ENCODE data around the gene HHATL. TPM values are rescaled to one million over a fixed set of nuclear protein-coding genes. Genes with fewer than 3 reads are reported as not detected.

Gene HHATL
- total and polyA plus RNA-seq, 5 donors: 480 to 768 (median 586) TPM

GRCh38 chr3:42668793-42669217 is 33.8 kb downstream of the HHATL start:
- H3K4me1 ChIP-seq (ENCODE audit: control insufficient read depth, insufficient read depth, low read length): peaks cover 5% of the 10 kb centered on the region
- DNase-seq: peak in 1 of 3 donors; percentile 14
- no peaks in the 10 kb centered on the region for H3K9me3 ChIP-seq (ENCODE audit: control insufficient read depth, low read length)
- H3K27ac ChIP-seq (ENCODE audit: low read length): no peak overlapping the region
- H3K4me3 ChIP-seq (ENCODE audit: low read length): no peak overlapping the region
- intact Hi-C loops (cut with DNase I): no loop called here
- no peaks in the 10 kb centered on the region for H3K27me3 ChIP-seq (ENCODE audit: control insufficient read depth, insufficient read depth)
- ATAC-seq: no peak
- WGBS: 62% methylated on average over 4 of the region's 4 CpGs

- Histone ChIP-seq H3K9me3 (ENCODE audit: control insufficient read depth, low read length) (no peaks in the 10 kb centered on the region), H3K27me3 (ENCODE audit: control insufficient read depth, insufficient read depth) (no peaks in the 10 kb centered on the region), H3K4me3 (ENCODE audit: low read length) (no peak overlapping the region), H3K27ac (ENCODE audit: low read length) (no peak overlapping the region), H3K4me1 (ENCODE audit: control insufficient read depth, insufficient read depth, low read length) (peaks cover 5% of the 10 kb centered on the region)
- peak in 1 of 3 donors; percentile 7 for DNase-seq
- WGBS: 90% methylated on average over 2 of the region's 2 CpGs
- no peak for ATAC-seq
- intact Hi-C loops (cut with DNase I): no loop called here
Measured at GRCh38 chr3:42668413-42668760, 34.2 kb downstream of the HHATL start.

DNA sequence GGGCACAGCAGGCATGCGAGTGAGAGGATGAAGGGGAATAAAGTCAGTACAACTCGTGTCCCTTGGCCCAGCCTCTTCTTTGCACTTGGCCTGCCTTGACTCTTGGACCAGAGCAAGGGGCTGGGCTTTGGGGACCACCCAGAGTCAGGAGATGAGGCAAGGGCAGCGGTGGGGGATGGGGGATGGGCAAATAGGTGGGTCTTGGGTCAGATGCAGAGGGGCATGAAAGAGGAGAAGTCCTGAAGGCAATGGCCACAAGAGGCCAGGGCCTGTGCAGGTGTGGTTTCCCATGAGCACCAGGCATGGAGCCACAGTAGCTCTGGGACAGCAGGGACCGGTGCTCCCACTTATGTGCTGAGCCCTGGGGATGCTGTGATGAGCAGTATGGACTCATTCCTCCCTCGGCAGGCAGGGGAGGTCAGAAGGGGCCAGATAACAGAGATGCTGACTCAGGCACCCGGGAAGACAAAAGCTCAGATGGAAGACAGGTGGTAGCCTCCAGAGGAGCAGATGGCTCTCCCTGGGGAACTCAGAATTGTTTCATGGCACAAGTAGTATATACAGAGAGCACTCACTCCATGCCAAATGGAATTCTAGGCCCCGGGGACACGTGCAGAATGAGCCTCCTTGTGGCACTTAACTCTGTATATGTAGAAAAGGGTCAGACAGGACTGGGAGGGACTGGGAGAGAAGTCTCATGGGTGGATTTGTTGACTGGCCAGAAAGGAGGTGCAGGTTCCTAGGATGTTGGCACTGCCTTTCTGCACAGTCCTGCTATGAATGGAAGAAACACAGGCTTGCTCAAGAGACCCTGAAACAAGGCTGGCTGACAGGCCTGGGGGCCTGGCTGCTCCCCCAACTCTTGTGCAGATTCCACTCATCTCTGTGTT is 34.8 kb downstream of the HHATL start:
- intact Hi-C loops (cut with DNase I): no loop called here
- WGBS: 36% methylated on average over 8 of the region's 8 CpGs
- no peak overlapping the region for H3K4me3 ChIP-seq (ENCODE audit: low read length)
- peak; percentile 3 to 4 for ATAC-seq
- peak overlapping the region; percentile 5 for H3K27ac ChIP-seq (ENCODE audit: low read length)
- DNase-seq: peak; percentile 22 to 62 (median 48)
- peaks cover 5% of the 10 kb centered on the region for H3K4me1 ChIP-seq (ENCODE audit: control insufficient read depth, insufficient read depth, low read length)
- H3K9me3 ChIP-seq (ENCODE audit: control insufficient read depth, low read length): no peaks in the 10 kb centered on the region
- H3K27me3 ChIP-seq (ENCODE audit: control insufficient read depth, insufficient read depth): no peaks in the 10 kb centered on the region

DNA sequence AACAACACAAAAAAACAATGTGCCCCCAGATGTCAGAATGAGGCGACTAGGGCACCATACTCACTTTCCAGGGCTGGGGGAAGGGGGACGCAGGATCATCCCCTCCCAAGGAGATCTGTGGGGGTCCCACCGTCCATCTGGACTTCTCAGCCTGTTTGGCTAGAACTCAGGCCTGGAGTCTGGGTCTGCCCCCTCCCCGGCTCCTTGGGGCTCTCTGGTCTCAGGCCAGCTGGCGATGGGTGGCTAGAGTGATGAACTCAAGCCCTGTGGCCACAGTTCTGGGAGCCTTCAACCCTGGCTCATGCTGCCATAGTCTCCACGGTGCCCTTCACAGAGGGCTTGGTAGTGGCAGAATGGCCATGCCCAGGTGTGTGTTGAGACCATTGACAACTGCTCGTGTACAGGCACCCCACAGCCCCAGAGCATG is 35.5 kb downstream of the HHATL start:
- peaks cover 5% of the 10 kb centered on the region for H3K4me1 ChIP-seq (ENCODE audit: control insufficient read depth, insufficient read depth, low read length)
- ATAC-seq (peak; percentile 4 to 10), DNase-seq (peak; percentile 37 to 70 (median 61))
- intact Hi-C loops (cut with DNase I): no loop called here
- no peak overlapping the region for H3K4me3 ChIP-seq (ENCODE audit: low read length)
- peak overlapping the region; percentile 84 for H3K27ac ChIP-seq (ENCODE audit: low read length)
- no peaks in the 10 kb centered on the region for H3K9me3 ChIP-seq (ENCODE audit: control insufficient read depth, low read length)
- H3K27me3 ChIP-seq (ENCODE audit: control insufficient read depth, insufficient read depth): no peaks in the 10 kb centered on the region
- WGBS: 48% methylated on average over 7 of the region's 7 CpGs

DNA sequence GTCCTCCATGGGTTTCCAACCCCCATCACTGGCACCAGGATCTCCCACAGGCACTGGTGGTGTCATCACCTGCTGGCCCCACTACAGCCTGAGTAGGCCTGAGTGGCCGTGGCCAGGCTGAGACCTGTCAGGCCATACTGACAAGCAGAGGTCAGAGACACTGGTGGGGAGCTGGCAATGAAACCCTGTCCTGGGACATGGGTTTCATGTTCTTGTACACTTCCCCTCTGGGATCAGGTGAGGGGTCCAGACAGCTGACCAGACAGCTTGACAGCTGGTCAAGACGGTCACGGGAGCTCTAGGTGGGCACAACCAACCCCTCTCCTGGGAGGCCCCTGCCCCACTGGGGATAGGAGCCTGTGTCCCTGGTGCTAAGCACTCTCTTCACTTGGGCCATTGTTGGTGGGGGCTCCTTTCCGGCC is 36.0 kb downstream of the HHATL start:
- Histone ChIP-seq H3K27ac (ENCODE audit: low read length) (peak overlapping the region; percentile 84), H3K4me3 (ENCODE audit: low read length) (no peak overlapping the region), H3K9me3 (ENCODE audit: control insufficient read depth, low read length) (no peaks in the 10 kb centered on the region), H3K4me1 (ENCODE audit: control insufficient read depth, insufficient read depth, low read length) (peaks cover 5% of the 10 kb centered on the region), H3K27me3 (ENCODE audit: control insufficient read depth, insufficient read depth) (no peaks in the 10 kb centered on the region)
- 52% methylated on average over 4 of the region's 4 CpGs for WGBS
- DNase-seq (peak; percentile 36 to 65 (median 57)), ATAC-seq (peak; percentile 25 to 26)
- intact Hi-C loops (cut with DNase I): no loop called here

GRCh38 chr3:42666022-42666421 is 36.6 kb downstream of the HHATL start:
- no peaks in the 10 kb centered on the region for H3K9me3 ChIP-seq (ENCODE audit: control insufficient read depth, low read length)
- H3K4me3 ChIP-seq (ENCODE audit: low read length): no peak overlapping the region
- DNase-seq: peak in 1 of 3 donors; percentile 30
- 56% methylated on average over 8 of the region's 8 CpGs for WGBS
- H3K27ac ChIP-seq (ENCODE audit: low read length): peak overlapping the region; percentile 84
- H3K4me1 ChIP-seq (ENCODE audit: control insufficient read depth, insufficient read depth, low read length): peaks cover 5% of the 10 kb centered on the region
- no peaks in the 10 kb centered on the region for H3K27me3 ChIP-seq (ENCODE audit: control insufficient read depth, insufficient read depth)
- no peak for ATAC-seq
- intact Hi-C loops (cut with DNase I): no loop called here

DNA sequence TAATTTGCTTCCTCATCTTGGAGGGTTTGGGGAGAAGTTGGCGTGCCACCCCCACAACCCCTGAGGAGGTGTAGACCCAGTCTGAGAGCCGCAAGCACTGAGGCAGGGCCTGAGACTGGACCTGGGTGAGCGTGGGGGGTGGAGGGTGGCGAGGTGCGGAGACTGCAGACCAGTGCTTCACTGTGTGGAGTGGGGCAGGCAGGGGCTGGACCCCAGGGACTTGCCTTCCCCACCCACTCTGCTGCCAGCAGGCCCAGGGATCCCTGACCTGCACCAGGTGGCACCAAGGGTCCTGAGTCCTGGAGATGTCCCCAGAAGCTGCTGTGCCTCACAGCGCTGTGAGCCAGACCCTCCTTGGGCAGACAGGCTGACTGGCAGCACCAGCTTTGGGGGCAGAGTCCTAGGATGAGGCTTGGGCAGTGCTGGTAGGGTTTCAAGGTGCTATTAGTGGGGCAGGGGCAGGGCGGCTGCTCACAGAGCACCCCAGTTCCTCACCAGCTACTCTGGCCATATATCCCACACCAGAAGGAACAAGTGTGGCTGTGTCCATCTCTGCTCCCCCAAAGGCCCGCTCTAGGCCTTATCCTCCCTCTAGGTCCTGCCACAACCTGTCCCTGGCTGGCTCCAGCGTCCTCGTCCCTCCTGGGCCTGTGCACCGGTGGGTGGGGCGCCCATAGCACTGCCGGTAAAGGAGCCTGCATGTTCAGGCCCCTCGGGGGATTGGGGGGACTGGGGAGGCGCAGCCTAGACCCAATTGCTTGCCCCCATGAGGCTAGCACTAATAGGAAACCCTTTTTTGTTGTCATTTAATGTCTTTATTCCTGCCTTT is 37.3 kb downstream of the HHATL start:
- H3K27ac ChIP-seq (ENCODE audit: low read length): peak overlapping the region; percentile 19
- DNase-seq: peak in 1 of 3 donors; percentile 62

DNA sequence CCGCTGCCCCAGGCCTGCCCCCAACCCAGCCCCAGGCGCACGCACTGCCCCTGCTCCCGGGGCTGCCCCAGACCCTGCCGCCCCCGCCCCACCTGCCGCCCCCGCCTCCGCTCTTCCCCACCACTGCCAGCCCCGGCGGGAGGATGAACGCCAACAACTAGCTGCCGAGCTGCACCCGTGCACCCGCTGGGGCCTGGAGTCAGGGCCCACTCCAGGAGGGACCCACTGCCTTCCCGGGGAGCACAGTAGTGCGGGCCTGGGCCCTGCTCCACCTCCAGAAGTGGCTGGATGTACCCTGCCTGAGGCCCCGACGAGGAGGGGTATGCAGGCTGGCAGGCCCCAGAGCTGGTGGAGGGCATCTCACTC is 38.2 kb downstream of the HHATL start:
- H3K27ac ChIP-seq (ENCODE audit: low read length): no peak overlapping the region
- H3K4me3 ChIP-seq (ENCODE audit: low read length): no peak overlapping the region
- ATAC-seq (no peak), DNase-seq (no peak)
- intact Hi-C loops (cut with DNase I): loop anchor here in 1 of 4 donors (5.0 kb wide), 1 partner anchor 83 kb away; no protein-coding TSS in a partner anchor
- no peaks in the 10 kb centered on the region for H3K9me3 ChIP-seq (ENCODE audit: control insufficient read depth, low read length)
- H3K4me1 ChIP-seq (ENCODE audit: control insufficient read depth, insufficient read depth, low read length): peaks cover 5% of the 10 kb centered on the region
- 84% methylated on average over 19 of the region's 19 CpGs for WGBS
- no peaks in the 10 kb centered on the region for H3K27me3 ChIP-seq (ENCODE audit: control insufficient read depth, insufficient read depth)

More for the DNA sequence above, 37.3 kb downstream of the HHATL start:
- intact Hi-C loops (cut with DNase I): no loop called here
- Histone ChIP-seq H3K27me3 (ENCODE audit: control insufficient read depth, insufficient read depth) (no peaks in the 10 kb centered on the region), H3K4me1 (ENCODE audit: control insufficient read depth, insufficient read depth, low read length) (peaks cover 5% of the 10 kb centered on the region), H3K4me3 (ENCODE audit: low read length) (no peak overlapping the region), H3K9me3 (ENCODE audit: control insufficient read depth, low read length) (no peaks in the 10 kb centered on the region)
- 83% methylated on average over 15 of the region's 15 CpGs for WGBS
- no peak for ATAC-seq

DNA sequence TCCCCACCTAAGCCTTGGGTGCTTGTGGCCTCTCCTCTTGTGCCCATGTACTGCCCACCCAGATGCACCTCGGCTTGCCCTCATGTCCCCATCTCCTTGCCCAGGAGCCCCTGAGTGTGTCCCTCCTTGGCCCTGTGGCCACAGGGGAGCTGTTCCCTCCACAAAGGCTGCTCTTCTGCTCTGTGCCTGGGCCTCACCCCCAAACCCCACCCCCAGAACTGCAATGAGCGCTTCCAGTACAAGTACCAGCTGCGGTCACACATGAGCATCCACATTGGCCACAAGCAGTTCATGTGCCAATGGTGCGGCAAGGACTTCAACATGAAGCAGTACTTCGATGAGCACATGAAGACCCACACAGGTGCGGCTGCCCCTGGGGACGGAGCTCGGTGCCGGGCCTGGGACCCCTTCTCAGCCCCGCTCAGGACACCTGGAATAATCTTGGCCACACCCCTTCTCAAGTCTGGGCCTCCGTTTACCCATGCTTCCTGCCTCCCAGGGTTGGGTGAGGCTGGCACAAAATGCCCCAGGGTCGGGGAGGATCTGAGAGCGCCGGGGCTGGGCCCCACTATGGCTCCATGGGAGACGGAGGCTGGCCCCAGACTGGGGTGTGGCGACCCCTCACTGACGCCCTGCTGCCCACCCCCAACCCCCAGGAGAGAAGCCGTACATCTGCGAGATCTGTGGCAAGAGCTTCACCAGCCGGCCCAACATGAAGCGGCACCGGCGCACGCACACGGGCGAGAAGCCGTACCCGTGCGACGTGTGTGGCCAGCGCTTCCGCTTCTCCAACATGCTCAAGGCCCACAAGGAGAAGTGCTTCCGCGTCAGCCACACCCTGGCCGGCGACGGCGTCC is 38.8 kb downstream of the HHATL start:
- peaks cover 5% of the 10 kb centered on the region for H3K4me1 ChIP-seq (ENCODE audit: control insufficient read depth, insufficient read depth, low read length)
- H3K27ac ChIP-seq (ENCODE audit: low read length): no peak overlapping the region

GRCh38 chr3:42662813-42663535 is 39.6 kb downstream of the HHATL start:
- ATAC-seq (no peak), DNase-seq (peak in 1 of 3 donors; percentile 56)
- H3K27ac ChIP-seq (ENCODE audit: low read length): no peak overlapping the region
- H3K9me3 ChIP-seq (ENCODE audit: control insufficient read depth, low read length): no peaks in the 10 kb centered on the region
- H3K4me3 ChIP-seq (ENCODE audit: low read length): no peak overlapping the region
- 86% methylated on average over 12 of the region's 12 CpGs for whole genome bisulfite sequencing
- intact Hi-C loops (cut with DNase I): loop anchor here in 1 of 4 donors (5.0 kb wide), 1 partner anchor 84 kb away; no protein-coding TSS in a partner anchor
- H3K4me1 ChIP-seq (ENCODE audit: control insufficient read depth, insufficient read depth, low read length): peaks cover 5% of the 10 kb centered on the region
- no peaks in the 10 kb centered on the region for H3K27me3 ChIP-seq (ENCODE audit: control insufficient read depth, insufficient read depth)

More for the DNA sequence above, 38.8 kb downstream of the HHATL start:
- H3K4me3 ChIP-seq (ENCODE audit: low read length): no peak overlapping the region
- DNase-seq (peak in 2 of 3 donors; percentile 64 to 65), ATAC-seq (no peak)
- intact Hi-C loops (cut with DNase I): loop anchor here in 1 of 4 donors (5.0 kb wide), 1 partner anchor 83 kb away; no protein-coding TSS in a partner anchor
- H3K9me3 ChIP-seq (ENCODE audit: control insufficient read depth, low read length): no peaks in the 10 kb centered on the region
- WGBS: 87% methylated on average over 38 of the region's 38 CpGs
- H3K27me3 ChIP-seq (ENCODE audit: control insufficient read depth, insufficient read depth): no peaks in the 10 kb centered on the region

All from right cardiac atrium (tissue), 5 donors.